SK-N-SH (cell line): Measurements from ENCODE around the gene TGM2.

Source experiments
- EZH2phosphoT487 ChIP-seq: fragments of 200-600 bp; sonication (generic); IDR thresholded peaks from 2 replicates; pipeline ENCODE4 v1.6.1; 2017; ENCODE audit warnings: low read depth, mixed run types, mild to moderate bottlenecking, antibody characterized with exemption, moderate library complexity, borderline replicate concordance
- GABPA ChIP-seq: IDR thresholded peaks from 2 replicates; pipeline ENCODE4 v1.4.0; 2012; ENCODE audit warnings: low read depth, mild to moderate bottlenecking
- RFX5 ChIP-seq: IDR thresholded peaks from 2 replicates; pipeline ENCODE4 v1.6.1; 2012; ENCODE audit warnings: mild to moderate bottlenecking, improper control_type of control experiment, low read length
- TAF1 ChIP-seq: IDR thresholded peaks from 2 replicates; pipeline ENCODE4 v1.6.1; 2012; ENCODE audit warnings: low read depth, mild to moderate bottlenecking, low read length, moderate library complexity, borderline replicate concordance
- YY1 ChIP-seq: IDR thresholded peaks from 2 replicates; pipeline ENCODE4 v1.4.0; 2012; ENCODE audit warnings: low read depth, mild to moderate bottlenecking
- TF ChIP-seq, protein P1 (sequence below): fragments of 200-600 bp; sonication (generic); IDR thresholded peaks from 2 replicates; pipeline ENCODE4 v1.6.1; 2017; ENCODE audit warnings: antibody characterized with exemption, mild to moderate bottlenecking, moderate library complexity
- TF ChIP-seq, protein P2 (sequence below): fragments of 150-350 bp; IDR thresholded peaks from 2 replicates; pipeline ENCODE4 v1.6.1; 2017; ENCODE audit warnings: antibody characterized with exemption, low read length, low read depth, borderline replicate concordance
- TF ChIP-seq, protein P3 (sequence below): IDR thresholded peaks from 2 replicates; pipeline ENCODE4 v1.6.1; 2012; ENCODE audit warnings: mild to moderate bottlenecking, low read depth, low read length, moderate library complexity
- TF ChIP-seq, protein P4 (sequence below): IDR thresholded peaks from 2 replicates; pipeline ENCODE4 v1.4.0; 2012; ENCODE audit warnings: low read depth, borderline replicate concordance
- TF ChIP-seq, protein P5 (sequence below): IDR thresholded peaks from 2 replicates; pipeline ENCODE4 v1.4.0; 2012; ENCODE audit warnings: low read depth

DNA sequence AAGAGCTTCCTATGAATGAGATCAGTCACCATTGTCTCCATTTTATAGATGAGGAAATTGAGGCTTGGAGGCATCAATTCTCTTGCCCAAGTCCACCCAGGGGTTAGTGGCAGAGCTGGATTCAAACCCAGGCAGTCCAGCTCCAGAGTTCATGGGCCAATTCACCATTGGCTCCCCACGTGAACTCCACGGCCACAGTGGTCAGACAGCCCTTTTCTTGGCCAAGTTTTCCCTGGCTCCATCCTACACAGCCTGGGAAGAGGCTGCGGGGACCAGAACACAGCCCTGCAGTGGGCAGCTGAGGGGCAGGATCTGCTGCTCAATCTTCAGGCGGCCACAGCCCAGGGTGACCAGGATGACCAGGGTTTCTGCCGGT is 20.5 kb downstream of the TGM2 start:
- TF ChIP-seq GABPA = no peak
- TF ChIP-seq, protein P1, sequence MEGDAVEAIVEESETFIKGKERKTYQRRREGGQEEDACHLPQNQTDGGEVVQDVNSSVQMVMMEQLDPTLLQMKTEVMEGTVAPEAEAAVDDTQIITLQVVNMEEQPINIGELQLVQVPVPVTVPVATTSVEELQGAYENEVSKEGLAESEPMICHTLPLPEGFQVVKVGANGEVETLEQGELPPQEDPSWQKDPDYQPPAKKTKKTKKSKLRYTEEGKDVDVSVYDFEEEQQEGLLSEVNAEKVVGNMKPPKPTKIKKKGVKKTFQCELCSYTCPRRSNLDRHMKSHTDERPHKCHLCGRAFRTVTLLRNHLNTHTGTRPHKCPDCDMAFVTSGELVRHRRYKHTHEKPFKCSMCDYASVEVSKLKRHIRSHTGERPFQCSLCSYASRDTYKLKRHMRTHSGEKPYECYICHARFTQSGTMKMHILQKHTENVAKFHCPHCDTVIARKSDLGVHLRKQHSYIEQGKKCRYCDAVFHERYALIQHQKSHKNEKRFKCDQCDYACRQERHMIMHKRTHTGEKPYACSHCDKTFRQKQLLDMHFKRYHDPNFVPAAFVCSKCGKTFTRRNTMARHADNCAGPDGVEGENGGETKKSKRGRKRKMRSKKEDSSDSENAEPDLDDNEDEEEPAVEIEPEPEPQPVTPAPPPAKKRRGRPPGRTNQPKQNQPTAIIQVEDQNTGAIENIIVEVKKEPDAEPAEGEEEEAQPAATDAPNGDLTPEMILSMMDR = no peak
- TF ChIP-seq RFX5 = no peak
- TF ChIP-seq, protein P2, sequence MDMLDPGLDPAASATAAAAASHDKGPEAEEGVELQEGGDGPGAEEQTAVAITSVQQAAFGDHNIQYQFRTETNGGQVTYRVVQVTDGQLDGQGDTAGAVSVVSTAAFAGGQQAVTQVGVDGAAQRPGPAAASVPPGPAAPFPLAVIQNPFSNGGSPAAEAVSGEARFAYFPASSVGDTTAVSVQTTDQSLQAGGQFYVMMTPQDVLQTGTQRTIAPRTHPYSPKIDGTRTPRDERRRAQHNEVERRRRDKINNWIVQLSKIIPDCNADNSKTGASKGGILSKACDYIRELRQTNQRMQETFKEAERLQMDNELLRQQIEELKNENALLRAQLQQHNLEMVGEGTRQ = no peak
- TF ChIP-seq EZH2phosphoT487 = no peak
- TF ChIP-seq, protein P3, sequence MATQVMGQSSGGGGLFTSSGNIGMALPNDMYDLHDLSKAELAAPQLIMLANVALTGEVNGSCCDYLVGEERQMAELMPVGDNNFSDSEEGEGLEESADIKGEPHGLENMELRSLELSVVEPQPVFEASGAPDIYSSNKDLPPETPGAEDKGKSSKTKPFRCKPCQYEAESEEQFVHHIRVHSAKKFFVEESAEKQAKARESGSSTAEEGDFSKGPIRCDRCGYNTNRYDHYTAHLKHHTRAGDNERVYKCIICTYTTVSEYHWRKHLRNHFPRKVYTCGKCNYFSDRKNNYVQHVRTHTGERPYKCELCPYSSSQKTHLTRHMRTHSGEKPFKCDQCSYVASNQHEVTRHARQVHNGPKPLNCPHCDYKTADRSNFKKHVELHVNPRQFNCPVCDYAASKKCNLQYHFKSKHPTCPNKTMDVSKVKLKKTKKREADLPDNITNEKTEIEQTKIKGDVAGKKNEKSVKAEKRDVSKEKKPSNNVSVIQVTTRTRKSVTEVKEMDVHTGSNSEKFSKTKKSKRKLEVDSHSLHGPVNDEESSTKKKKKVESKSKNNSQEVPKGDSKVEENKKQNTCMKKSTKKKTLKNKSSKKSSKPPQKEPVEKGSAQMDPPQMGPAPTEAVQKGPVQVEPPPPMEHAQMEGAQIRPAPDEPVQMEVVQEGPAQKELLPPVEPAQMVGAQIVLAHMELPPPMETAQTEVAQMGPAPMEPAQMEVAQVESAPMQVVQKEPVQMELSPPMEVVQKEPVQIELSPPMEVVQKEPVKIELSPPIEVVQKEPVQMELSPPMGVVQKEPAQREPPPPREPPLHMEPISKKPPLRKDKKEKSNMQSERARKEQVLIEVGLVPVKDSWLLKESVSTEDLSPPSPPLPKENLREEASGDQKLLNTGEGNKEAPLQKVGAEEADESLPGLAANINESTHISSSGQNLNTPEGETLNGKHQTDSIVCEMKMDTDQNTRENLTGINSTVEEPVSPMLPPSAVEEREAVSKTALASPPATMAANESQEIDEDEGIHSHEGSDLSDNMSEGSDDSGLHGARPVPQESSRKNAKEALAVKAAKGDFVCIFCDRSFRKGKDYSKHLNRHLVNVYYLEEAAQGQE = no peak
- TF ChIP-seq, protein P4, sequence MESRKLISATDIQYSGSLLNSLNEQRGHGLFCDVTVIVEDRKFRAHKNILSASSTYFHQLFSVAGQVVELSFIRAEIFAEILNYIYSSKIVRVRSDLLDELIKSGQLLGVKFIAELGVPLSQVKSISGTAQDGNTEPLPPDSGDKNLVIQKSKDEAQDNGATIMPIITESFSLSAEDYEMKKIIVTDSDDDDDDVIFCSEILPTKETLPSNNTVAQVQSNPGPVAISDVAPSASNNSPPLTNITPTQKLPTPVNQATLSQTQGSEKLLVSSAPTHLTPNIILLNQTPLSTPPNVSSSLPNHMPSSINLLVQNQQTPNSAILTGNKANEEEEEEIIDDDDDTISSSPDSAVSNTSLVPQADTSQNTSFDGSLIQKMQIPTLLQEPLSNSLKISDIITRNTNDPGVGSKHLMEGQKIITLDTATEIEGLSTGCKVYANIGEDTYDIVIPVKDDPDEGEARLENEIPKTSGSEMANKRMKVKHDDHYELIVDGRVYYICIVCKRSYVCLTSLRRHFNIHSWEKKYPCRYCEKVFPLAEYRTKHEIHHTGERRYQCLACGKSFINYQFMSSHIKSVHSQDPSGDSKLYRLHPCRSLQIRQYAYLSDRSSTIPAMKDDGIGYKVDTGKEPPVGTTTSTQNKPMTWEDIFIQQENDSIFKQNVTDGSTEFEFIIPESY = no peak
- no peak for TF ChIP-seq YY1
- TF ChIP-seq TAF1 = no peak
- TF ChIP-seq, protein P5, sequence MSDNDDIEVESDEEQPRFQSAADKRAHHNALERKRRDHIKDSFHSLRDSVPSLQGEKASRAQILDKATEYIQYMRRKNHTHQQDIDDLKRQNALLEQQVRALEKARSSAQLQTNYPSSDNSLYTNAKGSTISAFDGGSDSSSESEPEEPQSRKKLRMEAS = no peak
